GM19193 (cell line): Measurements from ENCODE around the gene UBXN2A.

ENCODE experiments used
- POLR2A ChIP-seq: IDR thresholded peaks from 4 replicates; pipeline ENCODE4 v1.6.1; 2011; ENCODE audit not compliant: insufficient read depth, insufficient read length; ENCODE audit errors: extremely low read depth

Gene UBXN2A

DNA sequence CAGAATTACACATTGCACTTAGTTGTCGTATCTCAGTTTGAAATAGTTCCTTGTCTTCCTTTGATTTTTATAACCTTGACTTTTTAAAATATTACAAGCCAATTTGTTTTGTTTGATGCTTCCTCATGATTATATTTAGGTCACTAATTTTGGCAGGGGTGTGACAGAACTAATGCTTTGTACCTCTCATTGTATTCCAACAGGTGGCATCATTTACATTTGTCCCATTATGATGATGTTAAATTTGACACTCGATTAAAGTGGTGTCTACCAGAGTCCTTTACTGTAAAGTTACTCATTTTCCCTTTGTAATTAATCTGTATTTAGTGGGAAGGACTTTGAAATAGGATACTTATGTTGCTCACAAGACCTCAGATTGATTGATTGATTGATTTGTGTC lies 48.1 kb downstream of the UBXN2A start:
- TF ChIP-seq POLR2A: no peak

GRCh38 chr2:23992931-23993330 lies 52.7 kb downstream of the UBXN2A start:
- no peak for TF ChIP-seq POLR2A

DNA sequence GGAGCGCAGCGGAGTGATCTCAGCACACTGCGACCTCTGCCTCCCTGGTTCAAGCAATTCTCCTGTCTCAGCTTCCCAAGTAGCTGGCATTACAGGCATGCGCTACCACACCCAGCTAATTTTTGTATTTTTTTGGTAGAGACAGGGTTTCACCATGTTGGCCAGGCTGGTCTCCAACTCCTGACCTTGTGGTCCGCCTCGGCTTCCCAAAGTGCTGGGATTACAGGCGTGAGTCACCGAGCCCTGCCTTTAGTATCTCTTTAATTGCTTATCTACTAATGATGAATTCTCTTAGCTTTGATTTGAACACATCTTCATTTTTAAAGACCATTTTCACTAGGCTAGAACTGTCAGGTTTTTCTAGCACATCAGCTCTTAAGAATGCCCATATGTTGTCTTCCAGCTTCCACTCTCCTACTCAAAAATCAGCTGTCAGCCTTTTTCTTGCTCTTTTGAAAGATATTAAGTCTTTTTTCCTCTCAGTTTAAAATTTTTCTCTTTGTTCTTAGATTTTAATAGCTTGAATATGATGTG lies 53.5 kb downstream of the UBXN2A start:
- no peak for TF ChIP-seq POLR2A

- no peak for TF ChIP-seq POLR2A
Measured at GRCh38 chr2:23994567-23994966, 54.3 kb downstream of the UBXN2A start.

- TF ChIP-seq POLR2A: no peak
Measured at GRCh38 chr2:24007693-24008092, 67.4 kb downstream of the UBXN2A start.

GRCh38 chr2:24008672-24009366 lies 68.6 kb downstream of the UBXN2A start:
- TF ChIP-seq POLR2A: no peak

GRCh38 chr2:24009367-24009679 lies 69.1 kb downstream of the UBXN2A start:
- no peak for TF ChIP-seq POLR2A

DNA sequence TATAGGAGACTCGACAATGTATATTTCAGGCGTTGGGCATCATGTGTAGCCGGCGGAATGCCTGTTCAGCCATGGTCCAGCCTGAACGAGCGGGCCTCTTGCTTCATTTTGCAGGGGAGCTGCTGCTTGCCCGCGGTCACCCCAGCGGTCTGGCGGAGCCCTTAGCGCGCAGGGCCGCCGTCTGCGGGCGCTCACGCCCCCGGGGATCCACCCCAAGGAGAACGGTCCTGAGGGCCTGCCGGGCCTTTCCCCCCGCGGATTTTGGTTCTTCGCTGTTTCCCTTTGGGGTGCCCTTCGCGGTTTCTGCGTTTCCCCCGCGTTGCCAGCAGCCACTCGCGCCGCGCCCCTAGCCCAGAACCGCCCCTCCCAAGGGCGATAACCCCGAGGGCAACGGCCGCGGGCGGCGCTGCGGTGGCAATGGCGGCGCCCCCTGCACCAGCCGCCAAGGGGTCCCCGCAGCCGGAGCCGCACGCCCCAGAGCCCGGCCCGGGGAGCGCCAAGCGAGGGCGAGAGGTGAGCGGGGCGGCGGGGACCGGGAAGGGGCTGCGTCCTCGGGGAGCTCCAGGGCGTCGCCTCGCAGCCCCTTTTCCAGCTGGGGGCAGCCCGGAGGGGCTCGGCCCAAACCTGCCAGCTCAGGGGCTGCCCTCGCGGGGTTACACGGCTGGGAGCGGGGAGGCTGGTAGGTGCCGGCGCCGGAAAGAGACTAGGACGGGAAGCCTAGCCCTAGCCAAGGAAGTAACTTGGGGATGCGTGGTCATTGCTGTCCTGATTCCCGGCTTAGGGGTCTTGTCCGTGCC lies 69.6 kb downstream of the UBXN2A start, which contains the start of gene MFSD2B:
Gene MFSD2B (plus strand): TSS at position 406 of the 797 bp plus-strand sequence. CDS start 12 bp downstream, at position 418.
- TF ChIP-seq POLR2A: no peak

GRCh38 chr2:24010477-24011249 lies 70.4 kb downstream of the UBXN2A start:
- TF ChIP-seq POLR2A: no peak

- TF ChIP-seq POLR2A: no peak
Measured at GRCh38 chr2:24011250-24012104, 71.2 kb downstream of the UBXN2A start.

GRCh38 chr2:24012521-24013188 lies 72.4 kb downstream of the UBXN2A start:
- TF ChIP-seq POLR2A: no peak

- no peak for TF ChIP-seq POLR2A
Measured at GRCh38 chr2:24015562-24016375, 75.5 kb downstream of the UBXN2A start.

DNA sequence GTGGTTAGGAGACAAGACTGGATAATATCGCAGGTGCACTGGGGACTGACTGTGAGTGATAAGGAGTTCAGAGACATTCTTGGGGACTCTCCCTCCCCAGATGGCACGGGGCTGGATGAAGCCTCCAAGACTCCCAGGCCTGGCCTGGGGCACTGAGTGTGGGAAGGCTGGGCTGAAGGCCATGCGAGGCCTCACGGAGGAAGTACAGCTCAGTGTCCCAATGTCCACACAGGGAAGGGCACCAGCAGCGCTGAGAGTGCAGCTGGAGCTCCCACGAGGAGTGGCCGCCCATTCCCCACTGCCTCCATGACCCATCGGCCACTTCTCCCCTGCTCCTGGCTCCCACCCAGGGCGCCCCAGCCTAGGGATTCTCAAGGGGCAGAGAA lies 76.1 kb downstream of the UBXN2A start:
- no peak for TF ChIP-seq POLR2A
